Ishikawa (cell line): ENCODE measurements around the gene RSL1D1.

Experiments used
- CREB1 ChIP-seq: IDR thresholded peaks from 2 replicates; pipeline ENCODE4 v1.6.1; 2012; ENCODE audit warnings: low read depth
- EP300 ChIP-seq: IDR thresholded peaks from 2 replicates; pipeline ENCODE4 v1.6.1; 2012; ENCODE audit warnings: borderline replicate concordance
- FOXM1 ChIP-seq: IDR thresholded peaks from 2 replicates; pipeline ENCODE4 v1.6.1; 2012; ENCODE audit warnings: low read depth, borderline replicate concordance
- NFIC ChIP-seq: IDR thresholded peaks from 2 replicates; pipeline ENCODE4 v1.6.1; 2012
- RAD21 ChIP-seq: IDR thresholded peaks from 2 replicates; pipeline ENCODE4 v1.6.1; 2012; ENCODE audit warnings: low read depth
- TAF1 ChIP-seq: IDR thresholded peaks from 2 replicates; pipeline ENCODE4 v1.6.1; 2012; ENCODE audit warnings: low read depth, mild to moderate bottlenecking
- TCF12 ChIP-seq: IDR thresholded peaks from 2 replicates; pipeline ENCODE4 v1.6.1; 2012; ENCODE audit warnings: low read depth
- YY1 ChIP-seq: IDR thresholded peaks from 2 replicates; pipeline ENCODE4 v1.6.1; 2012; ENCODE audit warnings: low read depth
- ZBTB7A ChIP-seq: IDR thresholded peaks from 2 replicates; pipeline ENCODE4 v1.6.1; 2012; ENCODE audit warnings: low read depth
- TF ChIP-seq, protein P1 (sequence below): IDR thresholded peaks from 2 replicates; pipeline ENCODE4 v1.6.1; 2012
- TF ChIP-seq, protein P2 (sequence below): IDR thresholded peaks from 2 replicates; pipeline ENCODE4 v1.6.1; 2012
- TF ChIP-seq, protein P3 (sequence below): IDR thresholded peaks from 2 replicates; pipeline ENCODE4 v1.6.1; 2012; ENCODE audit warnings: low read depth, mild to moderate bottlenecking

DNA sequence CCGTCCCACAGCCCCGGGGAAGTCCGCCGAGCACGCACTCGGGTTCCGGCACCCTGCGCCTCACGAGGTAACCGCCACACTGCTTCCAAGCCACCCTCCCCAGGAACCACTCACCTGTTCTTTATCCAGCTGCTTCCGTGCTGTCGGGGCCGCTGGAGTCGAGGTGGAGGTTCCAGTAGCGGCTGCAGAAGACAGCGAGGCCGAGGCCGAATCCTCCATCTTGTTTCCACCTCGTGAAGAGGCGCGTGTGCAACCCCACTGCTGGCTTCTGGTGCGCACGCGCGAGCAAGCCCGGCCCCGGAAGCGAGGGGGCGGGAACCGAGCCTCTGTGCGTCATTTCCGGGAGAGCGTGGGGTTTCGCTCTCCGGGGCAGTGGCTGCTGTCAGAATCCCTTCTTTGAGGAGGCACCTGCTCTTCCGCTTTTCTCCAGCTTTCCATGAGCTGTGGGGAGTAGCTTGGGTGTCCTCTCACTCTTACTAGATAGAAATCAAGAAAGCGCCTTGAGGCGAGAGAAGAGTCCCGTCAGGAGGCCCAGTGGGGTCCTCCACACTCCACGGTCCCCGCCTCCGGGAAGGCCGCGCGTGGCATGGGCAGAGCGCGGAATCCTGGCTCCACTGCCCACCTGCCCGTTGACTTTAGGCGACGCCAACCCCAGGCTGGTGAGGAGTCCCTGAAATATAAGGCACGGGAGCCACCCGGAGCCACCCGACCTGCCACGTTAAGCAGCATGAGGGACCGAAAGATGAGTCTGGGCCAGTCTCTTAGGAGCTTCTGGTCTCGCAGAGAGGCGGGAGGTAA is at the start of gene RSL1D1:
- TF ChIP-seq EP300 (no peak), CREB1 (peak; percentile 81), FOXM1 (no peak), RAD21 (no peak), TCF12 (peak; percentile 39; the same call in 1 of the 2 replicates), TAF1 (peak; percentile 98), ZBTB7A (no peak), YY1 (peak; percentile 95), NFIC (no peak)
- TF ChIP-seq, protein P1, sequence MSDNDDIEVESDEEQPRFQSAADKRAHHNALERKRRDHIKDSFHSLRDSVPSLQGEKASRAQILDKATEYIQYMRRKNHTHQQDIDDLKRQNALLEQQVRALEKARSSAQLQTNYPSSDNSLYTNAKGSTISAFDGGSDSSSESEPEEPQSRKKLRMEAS, result peak; percentile 95
- TF ChIP-seq, protein P2, sequence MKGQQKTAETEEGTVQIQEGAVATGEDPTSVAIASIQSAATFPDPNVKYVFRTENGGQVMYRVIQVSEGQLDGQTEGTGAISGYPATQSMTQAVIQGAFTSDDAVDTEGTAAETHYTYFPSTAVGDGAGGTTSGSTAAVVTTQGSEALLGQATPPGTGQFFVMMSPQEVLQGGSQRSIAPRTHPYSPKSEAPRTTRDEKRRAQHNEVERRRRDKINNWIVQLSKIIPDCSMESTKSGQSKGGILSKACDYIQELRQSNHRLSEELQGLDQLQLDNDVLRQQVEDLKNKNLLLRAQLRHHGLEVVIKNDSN, result peak; percentile 57; the same call in 1 of the 2 replicates
- TF ChIP-seq, protein P3, sequence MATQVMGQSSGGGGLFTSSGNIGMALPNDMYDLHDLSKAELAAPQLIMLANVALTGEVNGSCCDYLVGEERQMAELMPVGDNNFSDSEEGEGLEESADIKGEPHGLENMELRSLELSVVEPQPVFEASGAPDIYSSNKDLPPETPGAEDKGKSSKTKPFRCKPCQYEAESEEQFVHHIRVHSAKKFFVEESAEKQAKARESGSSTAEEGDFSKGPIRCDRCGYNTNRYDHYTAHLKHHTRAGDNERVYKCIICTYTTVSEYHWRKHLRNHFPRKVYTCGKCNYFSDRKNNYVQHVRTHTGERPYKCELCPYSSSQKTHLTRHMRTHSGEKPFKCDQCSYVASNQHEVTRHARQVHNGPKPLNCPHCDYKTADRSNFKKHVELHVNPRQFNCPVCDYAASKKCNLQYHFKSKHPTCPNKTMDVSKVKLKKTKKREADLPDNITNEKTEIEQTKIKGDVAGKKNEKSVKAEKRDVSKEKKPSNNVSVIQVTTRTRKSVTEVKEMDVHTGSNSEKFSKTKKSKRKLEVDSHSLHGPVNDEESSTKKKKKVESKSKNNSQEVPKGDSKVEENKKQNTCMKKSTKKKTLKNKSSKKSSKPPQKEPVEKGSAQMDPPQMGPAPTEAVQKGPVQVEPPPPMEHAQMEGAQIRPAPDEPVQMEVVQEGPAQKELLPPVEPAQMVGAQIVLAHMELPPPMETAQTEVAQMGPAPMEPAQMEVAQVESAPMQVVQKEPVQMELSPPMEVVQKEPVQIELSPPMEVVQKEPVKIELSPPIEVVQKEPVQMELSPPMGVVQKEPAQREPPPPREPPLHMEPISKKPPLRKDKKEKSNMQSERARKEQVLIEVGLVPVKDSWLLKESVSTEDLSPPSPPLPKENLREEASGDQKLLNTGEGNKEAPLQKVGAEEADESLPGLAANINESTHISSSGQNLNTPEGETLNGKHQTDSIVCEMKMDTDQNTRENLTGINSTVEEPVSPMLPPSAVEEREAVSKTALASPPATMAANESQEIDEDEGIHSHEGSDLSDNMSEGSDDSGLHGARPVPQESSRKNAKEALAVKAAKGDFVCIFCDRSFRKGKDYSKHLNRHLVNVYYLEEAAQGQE, result no peak
